ENCODE data around the gene SMURF1.

SMURF1 gene

DNA sequence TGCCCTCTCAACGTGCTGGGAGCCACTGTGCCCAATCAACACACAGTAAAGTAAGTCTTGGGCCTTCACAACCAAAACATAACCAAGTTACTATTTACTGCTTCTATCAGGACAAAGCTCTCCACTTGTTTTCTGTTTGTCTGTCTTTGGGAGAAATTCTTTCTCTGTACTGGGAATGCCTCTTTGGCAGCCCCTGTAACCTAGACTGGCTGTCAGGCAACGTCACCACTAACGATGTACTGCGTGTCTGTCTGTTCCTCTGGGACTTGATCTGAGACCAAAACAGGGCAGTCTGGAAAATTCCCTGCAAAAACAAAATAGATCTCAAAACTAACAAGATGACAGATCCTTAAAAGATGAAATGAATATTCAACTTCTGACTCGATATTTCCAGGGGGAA, 113.0 kb downstream of the SMURF1 start:
- TF ChIP-seq, protein P1, sequence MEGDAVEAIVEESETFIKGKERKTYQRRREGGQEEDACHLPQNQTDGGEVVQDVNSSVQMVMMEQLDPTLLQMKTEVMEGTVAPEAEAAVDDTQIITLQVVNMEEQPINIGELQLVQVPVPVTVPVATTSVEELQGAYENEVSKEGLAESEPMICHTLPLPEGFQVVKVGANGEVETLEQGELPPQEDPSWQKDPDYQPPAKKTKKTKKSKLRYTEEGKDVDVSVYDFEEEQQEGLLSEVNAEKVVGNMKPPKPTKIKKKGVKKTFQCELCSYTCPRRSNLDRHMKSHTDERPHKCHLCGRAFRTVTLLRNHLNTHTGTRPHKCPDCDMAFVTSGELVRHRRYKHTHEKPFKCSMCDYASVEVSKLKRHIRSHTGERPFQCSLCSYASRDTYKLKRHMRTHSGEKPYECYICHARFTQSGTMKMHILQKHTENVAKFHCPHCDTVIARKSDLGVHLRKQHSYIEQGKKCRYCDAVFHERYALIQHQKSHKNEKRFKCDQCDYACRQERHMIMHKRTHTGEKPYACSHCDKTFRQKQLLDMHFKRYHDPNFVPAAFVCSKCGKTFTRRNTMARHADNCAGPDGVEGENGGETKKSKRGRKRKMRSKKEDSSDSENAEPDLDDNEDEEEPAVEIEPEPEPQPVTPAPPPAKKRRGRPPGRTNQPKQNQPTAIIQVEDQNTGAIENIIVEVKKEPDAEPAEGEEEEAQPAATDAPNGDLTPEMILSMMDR (IDR thresholded peaks at IDR 0.05; ENCODE audit: control insufficient read depth, extremely low read depth, insufficient read depth), result no peak
- no peak overlapping the region for H3K4me3 ChIP-seq (ENCODE audit: low read depth, low read length)
- DNase-seq (ENCODE audit: low read depth), result no peak

DNA sequence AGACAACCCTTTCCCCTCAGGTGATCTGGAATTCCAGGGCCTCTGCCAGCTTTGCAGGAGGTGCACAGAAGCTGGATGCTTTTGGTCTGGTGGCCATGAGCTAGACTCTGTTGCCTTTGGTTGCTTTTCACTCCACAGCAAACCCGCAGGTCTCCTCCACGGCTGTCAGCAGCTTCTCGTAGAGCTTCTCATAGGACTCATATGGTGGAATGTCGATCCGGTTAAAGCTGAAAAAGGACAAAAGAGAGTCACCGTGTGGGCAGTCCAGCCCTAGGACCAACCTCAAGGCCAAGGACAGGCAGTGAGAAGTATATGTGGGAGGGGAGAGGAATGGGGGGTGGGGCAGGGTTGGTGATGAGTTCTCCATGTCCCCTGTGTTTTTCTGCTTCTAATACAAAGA, 113.5 kb downstream of the SMURF1 start:
- TF ChIP-seq, protein P1 (IDR thresholded peaks at IDR 0.05; ENCODE audit: control insufficient read depth, extremely low read depth, insufficient read depth), result no peak
- no peak overlapping the region for H3K4me3 ChIP-seq (ENCODE audit: low read depth, low read length)
- no peak for DNase-seq (ENCODE audit: low read depth)

DNA sequence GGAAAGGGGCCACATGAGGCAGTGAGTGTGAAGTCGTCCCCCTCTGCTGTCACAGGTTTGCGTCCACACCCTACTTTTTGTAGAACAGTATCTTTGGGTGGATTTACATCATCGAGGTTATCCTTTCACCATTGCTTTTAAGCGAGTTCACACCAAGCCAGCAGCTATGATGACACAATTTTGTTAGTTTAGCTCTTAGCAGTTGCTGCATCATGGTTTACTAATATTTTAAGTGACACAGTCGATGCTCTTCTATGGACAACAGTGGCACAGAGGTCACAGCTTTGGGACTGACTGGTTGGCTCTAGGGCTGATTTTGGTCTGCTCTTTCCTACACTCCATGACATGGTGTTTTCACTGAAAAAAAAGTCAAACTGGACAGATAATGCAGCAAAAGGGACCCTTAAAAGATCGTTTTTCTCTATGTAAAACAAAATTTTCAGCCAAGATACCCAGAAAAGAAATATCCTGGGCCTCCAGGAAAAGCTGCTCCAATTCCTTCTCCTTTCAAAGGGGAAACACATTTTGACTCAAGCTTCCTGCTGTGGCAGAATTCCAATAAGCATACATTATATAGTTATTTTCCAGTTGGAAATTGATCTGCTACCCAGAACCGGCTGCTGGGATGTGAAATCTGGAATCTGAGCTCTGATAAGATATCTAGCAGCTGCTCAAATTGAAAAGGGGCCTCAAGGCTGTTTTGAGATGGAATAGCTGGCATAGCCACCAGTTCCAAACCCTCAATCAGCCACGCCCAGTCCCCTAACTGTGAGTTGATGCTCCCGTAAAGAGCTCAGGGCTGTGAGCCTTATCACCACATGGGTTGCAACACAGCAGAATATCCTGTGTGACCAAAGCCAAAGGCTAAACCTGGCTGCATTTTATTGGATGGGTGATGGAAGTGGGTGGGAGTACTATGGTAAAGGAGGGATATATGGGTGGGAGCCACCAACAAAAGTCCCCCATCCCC, 114.2 kb downstream of the SMURF1 start:
- no peak for DNase-seq (ENCODE audit: low read depth)
- TF ChIP-seq, protein P1 (IDR thresholded peaks at IDR 0.05; ENCODE audit: control insufficient read depth, extremely low read depth, insufficient read depth), result no peak
- H3K4me3 ChIP-seq (ENCODE audit: low read depth, low read length), result no peak overlapping the region

DNA sequence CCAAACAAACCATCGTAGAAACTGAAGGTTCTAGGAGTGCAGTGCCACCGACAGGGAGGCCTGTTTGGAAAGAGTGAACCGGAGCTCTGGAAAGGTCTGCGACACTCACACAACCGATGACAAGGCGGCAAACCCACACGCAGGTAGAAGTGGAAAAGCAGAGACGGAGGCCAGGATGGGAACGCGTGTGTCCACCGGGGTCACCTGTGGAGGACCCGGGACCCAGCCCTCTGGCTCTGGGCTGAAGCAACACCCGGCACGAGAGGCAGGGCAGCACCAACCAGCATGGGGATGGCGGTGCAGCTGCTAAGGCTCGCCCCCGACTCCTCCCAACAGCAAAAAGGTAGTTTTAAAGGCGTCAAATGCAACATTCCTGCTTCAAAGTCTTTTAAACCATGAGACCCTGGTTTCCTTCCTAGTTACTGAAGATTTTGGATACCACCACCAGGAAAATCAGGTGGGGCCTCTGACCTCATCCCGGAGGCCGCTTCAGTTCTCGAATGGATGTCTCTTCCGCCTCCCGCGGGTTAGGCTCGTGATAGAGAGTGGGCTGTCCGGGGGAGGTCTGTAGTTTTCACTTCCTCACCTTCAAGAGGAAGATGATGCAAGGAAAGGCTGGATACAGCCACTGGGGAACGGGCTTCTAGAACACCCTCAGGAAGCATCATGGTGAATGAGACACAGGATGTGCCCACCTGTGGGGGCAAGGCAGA, 115.5 kb downstream of the SMURF1 start:
- no peak for DNase-seq (ENCODE audit: low read depth)
- TF ChIP-seq, protein P1 (IDR thresholded peaks at IDR 0.05; ENCODE audit: control insufficient read depth, extremely low read depth, insufficient read depth), result no peak
- H3K4me3 ChIP-seq (ENCODE audit: low read depth, low read length), result no peak overlapping the region

DNA sequence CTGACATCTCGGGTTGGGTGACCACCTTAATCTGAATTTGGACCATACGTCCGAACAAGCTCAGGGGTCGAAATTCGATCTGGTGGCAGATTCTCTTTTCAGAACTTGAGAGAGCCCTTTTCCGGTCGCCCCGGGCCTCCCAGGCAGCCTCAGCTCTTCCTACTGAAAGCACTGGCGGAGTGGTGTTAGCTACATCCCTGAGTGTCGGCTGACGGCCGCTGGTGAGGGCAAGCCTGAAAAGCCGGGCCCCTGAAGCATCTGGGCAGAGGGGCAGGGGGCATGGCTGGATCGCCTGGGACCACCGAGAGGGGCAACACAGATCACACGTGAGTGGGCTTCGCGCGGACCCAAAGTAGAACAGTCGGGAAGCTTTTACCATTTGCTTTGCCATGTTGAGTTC, 116.1 kb downstream of the SMURF1 start:
- no peak for DNase-seq (ENCODE audit: low read depth)
- TF ChIP-seq, protein P1 (IDR thresholded peaks at IDR 0.05; ENCODE audit: control insufficient read depth, extremely low read depth, insufficient read depth), result no peak
- no peak overlapping the region for H3K4me3 ChIP-seq (ENCODE audit: low read depth, low read length)

DNA sequence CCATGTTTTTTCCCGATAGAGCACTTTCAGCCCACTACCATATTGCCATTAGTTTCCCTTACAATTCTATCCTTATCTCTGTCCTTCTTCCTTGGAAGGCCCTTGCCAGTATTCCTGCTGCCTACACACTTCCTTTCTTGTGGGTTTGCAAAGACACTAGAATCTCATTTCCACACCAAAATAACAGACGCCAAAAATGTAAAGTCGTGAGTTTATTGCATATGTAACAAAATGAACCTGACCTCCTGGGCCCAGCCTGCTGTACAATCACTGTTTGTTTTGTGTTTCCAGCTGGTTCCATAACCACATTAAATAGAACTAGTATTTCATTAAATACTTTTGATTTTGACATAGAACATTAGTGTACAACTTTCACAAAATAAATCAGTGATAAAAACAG, 116.7 kb downstream of the SMURF1 start:
- no peak for DNase-seq (ENCODE audit: low read depth)
- no peak overlapping the region for H3K4me3 ChIP-seq (ENCODE audit: low read depth, low read length)
- TF ChIP-seq, protein P1 (IDR thresholded peaks at IDR 0.05; ENCODE audit: control insufficient read depth, extremely low read depth, insufficient read depth), result no peak

Data from LNCaP clone FGC (cell line).